ENCODE results near the gene BRMS1L. TPM values are rescaled to one million over a fixed set of nuclear protein-coding genes. Genes with fewer than 3 reads are reported as not detected.

Gene BRMS1L
- polyA plus RNA-seq, 1 donor from 2014 or later = 30.8 TPM

- no peaks in the 10 kb centered on the region for H3F3A ChIP-seq (ENCODE audit: insufficient read depth, low read length, poor library complexity, severe bottlenecking)
- no peaks in the 10 kb centered on the region for H3K36me3 ChIP-seq (ENCODE audit: insufficient read depth, low read length)
- H3K4me2 ChIP-seq (ENCODE audit: low read length) = no peak overlapping the region
- no peaks in the 10 kb centered on the region for H3K9me2 ChIP-seq (ENCODE audit: insufficient read depth, low read length)
- no peak overlapping the region for H3K4me3 ChIP-seq (ENCODE audit: low read length)
- no peaks in the 10 kb centered on the region for H3K79me2 ChIP-seq (replicated peaks; ENCODE audit: insufficient read depth, low read length)
- H2AFZ ChIP-seq (ENCODE audit: low read depth, low read length) = no peak overlapping the region
- no peak for TF ChIP-seq EP300 (conservative IDR thresholded peaks at IDR 0.05; ENCODE audit: poor library complexity, severe bottlenecking)
- TF ChIP-seq POLR2AphosphoS5 (IDR thresholded peaks at IDR 0.05) = no peak
- no peak for TF ChIP-seq TAF1 (IDR thresholded peaks at IDR 0.05; ENCODE audit: low read depth)
- TF ChIP-seq EZH2 (IDR thresholded peaks at IDR 0.05; ENCODE audit: borderline replicate concordance, insufficient read depth, low read length, poor library complexity, severe bottlenecking) = no peak
- TF ChIP-seq RAD21 (conservative IDR thresholded peaks at IDR 0.05) = no peak
- no peak for TF ChIP-seq SMC3 (conservative IDR thresholded peaks at IDR 0.05; ENCODE audit: poor library complexity)
- TF ChIP-seq CTCF (IDR thresholded peaks at IDR 0.05; ENCODE audit: poor library complexity, severe bottlenecking) = no peak
- no peak for TF ChIP-seq MXI1 (conservative IDR thresholded peaks at IDR 0.05; ENCODE audit: poor library complexity, severe bottlenecking)
- TF ChIP-seq REST (IDR thresholded peaks at IDR 0.05; ENCODE audit: borderline replicate concordance) = no peak
- H3K27ac ChIP-seq (ENCODE audit: low read length) = no peak overlapping the region
- no peaks in the 10 kb centered on the region for H3K9me3 ChIP-seq (ENCODE audit: low read length)
- no peak overlapping the region for H3K9ac ChIP-seq (ENCODE audit: low read length)
- no peaks in the 10 kb centered on the region for H4K20me1 ChIP-seq (ENCODE audit: insufficient read depth)
- no peaks in the 10 kb centered on the region for H3K27me3 ChIP-seq (ENCODE audit: insufficient read depth, low read depth, low read length)
These were observed 35.2 kb downstream of the BRMS1L start for GRCh38 chr14:35861204-35861868.

- H3K9ac ChIP-seq (ENCODE audit: low read length) = no peak overlapping the region
- TF ChIP-seq CTCF (IDR thresholded peaks at IDR 0.05; ENCODE audit: poor library complexity, severe bottlenecking) = no peak
- no peak for TF ChIP-seq EZH2 (IDR thresholded peaks at IDR 0.05; ENCODE audit: borderline replicate concordance, insufficient read depth, low read length, poor library complexity, severe bottlenecking)
- TF ChIP-seq REST (IDR thresholded peaks at IDR 0.05; ENCODE audit: borderline replicate concordance) = no peak
- TF ChIP-seq POLR2AphosphoS5 (IDR thresholded peaks at IDR 0.05) = no peak
- TF ChIP-seq SMC3 (conservative IDR thresholded peaks at IDR 0.05; ENCODE audit: poor library complexity) = no peak
- no peak for TF ChIP-seq EP300 (conservative IDR thresholded peaks at IDR 0.05; ENCODE audit: poor library complexity, severe bottlenecking)
- TF ChIP-seq TAF1 (IDR thresholded peaks at IDR 0.05; ENCODE audit: low read depth) = no peak
- TF ChIP-seq MXI1 (conservative IDR thresholded peaks at IDR 0.05; ENCODE audit: poor library complexity, severe bottlenecking) = no peak
- no peak for TF ChIP-seq RAD21 (conservative IDR thresholded peaks at IDR 0.05)
- no peaks in the 10 kb centered on the region for H3K9me2 ChIP-seq (ENCODE audit: insufficient read depth, low read length)
- no peaks in the 10 kb centered on the region for H3K36me3 ChIP-seq (ENCODE audit: insufficient read depth, low read length)
- H3K79me2 ChIP-seq (replicated peaks; ENCODE audit: insufficient read depth, low read length) = no peaks in the 10 kb centered on the region
- H3K4me2 ChIP-seq (ENCODE audit: low read length) = no peak overlapping the region
- no peak overlapping the region for H2AFZ ChIP-seq (ENCODE audit: low read depth, low read length)
- H3K27ac ChIP-seq (ENCODE audit: low read length) = no peak overlapping the region
- no peak overlapping the region for H3K4me3 ChIP-seq (ENCODE audit: low read length)
- no peaks in the 10 kb centered on the region for H4K20me1 ChIP-seq (ENCODE audit: insufficient read depth)
- no peaks in the 10 kb centered on the region for H3K9me3 ChIP-seq (ENCODE audit: low read length)
- no peaks in the 10 kb centered on the region for H3F3A ChIP-seq (ENCODE audit: insufficient read depth, low read length, poor library complexity, severe bottlenecking)
- H3K27me3 ChIP-seq (ENCODE audit: insufficient read depth, low read depth, low read length) = no peaks in the 10 kb centered on the region
These were observed 39.6 kb downstream of the BRMS1L start for GRCh38 chr14:35865611-35866324.

All from neural cell (in vitro differentiated cells).